Dermis microvascular lymphatic vessel endothelial cell (primary cell): ENCODE results near the gene AMZ2. TPM values are rescaled to one million over a fixed set of nuclear protein-coding genes. Genes with fewer than 3 reads are reported as not detected.
"Not testable (repeated sequence)": the region's sequence is repeated elsewhere in the genome, so short reads cannot be mapped to it uniquely, and the experiment has no call there.

Source experiments
- DNase-seq, 2 donors: peaks; one replicate each; pipeline versions ENCODE4 v3.0.0 to v3.0.0-alpha.2; 2010; ENCODE audit warnings: low read depth in 2 of 2
- total RNA-seq: library from RNA; depleted of rRNA; stranded (reverse); fragments of >200 nt; gene quantifications from 2 replicates; pipeline ENCODE4 v1.2.1, GENCODE V29; 2014

The AMZ2 gene, protein sequence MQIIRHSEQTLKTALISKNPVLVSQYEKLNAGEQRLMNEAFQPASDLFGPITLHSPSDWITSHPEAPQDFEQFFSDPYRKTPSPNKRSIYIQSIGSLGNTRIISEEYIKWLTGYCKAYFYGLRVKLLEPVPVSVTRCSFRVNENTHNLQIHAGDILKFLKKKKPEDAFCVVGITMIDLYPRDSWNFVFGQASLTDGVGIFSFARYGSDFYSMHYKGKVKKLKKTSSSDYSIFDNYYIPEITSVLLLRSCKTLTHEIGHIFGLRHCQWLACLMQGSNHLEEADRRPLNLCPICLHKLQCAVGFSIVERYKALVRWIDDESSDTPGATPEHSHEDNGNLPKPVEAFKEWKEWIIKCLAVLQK
- total RNA-seq = 23.4 and 35.8 TPM in 2 replicates

GRCh38 chr17:68247445-68248198 lies at the start of gene AMZ2:
Gene AMZ2 (plus strand): TSS chr17:68248043. CDS start chr17:68250188, 2,145 bp downstream.
- DNase-seq = peak; percentile 82 to 95

DNA sequence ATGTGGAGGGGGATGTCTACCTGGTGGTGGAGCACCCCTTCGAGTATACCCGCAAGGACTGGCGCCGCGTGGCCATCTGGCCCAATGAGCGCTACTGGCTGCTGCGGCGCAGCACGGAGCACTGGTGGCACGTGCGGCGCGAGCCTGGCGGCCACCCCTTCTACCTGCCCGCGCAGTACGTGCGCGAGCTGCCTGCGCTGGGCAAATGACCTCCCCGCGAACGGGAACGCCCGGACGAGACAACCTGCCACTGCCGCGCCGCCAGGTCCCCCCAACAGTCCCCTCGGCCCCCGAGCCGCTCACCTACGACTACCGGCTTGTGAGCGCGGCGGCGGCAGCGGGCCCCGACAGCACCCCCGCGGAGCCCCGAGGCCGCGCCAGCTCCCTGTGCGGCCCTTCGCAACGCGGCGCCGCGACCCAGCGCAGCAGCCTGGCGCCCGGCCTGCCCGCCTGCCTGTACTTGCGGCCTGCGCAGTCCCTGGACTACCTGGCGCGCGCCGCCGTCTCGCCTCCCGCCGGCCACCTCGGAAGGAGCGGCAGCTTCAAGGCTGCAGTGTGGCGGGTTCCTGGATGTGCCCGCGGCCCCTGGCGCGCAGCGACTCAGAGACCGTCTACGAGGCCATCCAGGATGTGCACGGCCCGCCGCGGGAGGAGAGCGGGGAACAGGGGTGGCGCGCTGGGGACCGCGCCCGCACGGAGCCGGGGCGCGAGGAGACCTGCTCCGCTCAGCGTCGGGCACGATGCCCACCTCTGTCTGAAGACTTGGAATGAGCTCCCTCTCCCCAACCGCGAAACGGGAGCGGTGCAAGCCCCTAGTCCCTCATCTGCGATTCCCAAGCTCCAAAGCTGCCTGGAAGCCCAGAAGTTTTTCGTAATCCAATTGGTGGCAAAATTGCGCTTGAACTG lies 48.7 kb upstream of the AMZ2 start:
- peak in 1 of 2 donors; percentile 11 for DNase-seq

- DNase-seq = no peak
Observed at GRCh38 chr17:68199837-68200688, 47.8 kb upstream of the AMZ2 start.

DNA sequence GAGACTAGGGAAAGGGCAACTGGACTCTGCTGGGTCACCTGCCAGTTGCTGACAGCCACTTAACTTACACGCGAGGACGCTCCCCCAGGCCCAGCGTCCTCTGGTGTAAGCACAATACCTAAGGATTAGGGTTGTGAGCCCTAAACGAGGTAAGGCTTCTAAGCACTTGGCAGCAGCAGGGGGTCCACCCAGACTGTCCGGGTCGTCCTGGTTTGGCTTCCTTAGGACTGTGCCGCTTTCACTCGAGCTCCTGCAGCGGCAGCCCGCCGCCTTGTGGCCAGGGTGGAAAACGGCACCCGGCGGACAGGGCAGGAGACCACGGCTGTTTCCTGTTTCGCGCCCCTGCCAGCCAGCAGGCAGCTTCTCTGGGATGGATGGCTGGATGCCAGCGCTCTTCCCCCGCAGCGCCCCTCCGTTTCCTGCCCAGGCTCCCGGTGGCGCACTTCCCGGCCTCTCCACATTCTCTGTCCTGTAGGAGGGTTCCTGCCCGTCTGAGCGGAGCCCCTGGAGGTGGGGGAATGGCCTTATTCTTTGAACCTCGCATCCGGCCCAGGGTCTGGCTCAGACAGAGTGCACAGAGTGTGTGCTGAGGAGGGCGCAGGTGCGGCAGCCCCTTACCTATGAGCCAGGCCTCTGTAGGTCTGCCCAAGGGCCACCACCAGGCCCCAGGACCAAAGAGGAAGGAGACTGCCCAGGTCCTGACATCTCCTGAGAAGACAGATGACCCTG lies 47.0 kb upstream of the AMZ2 start:
- DNase-seq = peak; percentile 54 to 84

DNA sequence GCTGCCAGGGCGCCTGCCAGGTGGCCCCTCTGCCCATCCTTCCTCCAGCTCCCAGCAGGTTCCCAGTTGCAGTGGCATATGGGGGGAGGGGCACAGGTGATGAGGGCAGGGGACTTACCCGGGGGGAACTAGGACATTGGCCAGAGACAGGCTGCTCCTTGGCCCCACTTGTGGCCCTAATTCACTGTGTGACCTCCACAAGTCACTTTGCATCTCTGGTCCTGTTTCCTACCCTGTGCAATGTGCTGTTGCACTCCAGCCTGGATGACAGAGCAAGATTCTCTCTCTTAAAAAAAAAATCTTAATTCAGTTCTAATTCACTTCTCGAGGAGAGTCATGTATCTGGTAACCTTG lies 46.4 kb upstream of the AMZ2 start:
- DNase-seq = not testable (repeated sequence)

- DNase-seq = not testable (repeated sequence)
Observed at GRCh38 chr17:68202321-68202720, 45.5 kb upstream of the AMZ2 start.

- DNase-seq = no peak
Observed at GRCh38 chr17:68204736-68205135, 43.1 kb upstream of the AMZ2 start.

- peak; percentile 61 to 89 for DNase-seq
Observed at GRCh38 chr17:68205251-68205807, 42.5 kb upstream of the AMZ2 start.

GRCh38 chr17:68205808-68206720 lies 41.8 kb upstream of the AMZ2 start:
- DNase-seq = peak in 1 of 2 donors; percentile 14

DNA sequence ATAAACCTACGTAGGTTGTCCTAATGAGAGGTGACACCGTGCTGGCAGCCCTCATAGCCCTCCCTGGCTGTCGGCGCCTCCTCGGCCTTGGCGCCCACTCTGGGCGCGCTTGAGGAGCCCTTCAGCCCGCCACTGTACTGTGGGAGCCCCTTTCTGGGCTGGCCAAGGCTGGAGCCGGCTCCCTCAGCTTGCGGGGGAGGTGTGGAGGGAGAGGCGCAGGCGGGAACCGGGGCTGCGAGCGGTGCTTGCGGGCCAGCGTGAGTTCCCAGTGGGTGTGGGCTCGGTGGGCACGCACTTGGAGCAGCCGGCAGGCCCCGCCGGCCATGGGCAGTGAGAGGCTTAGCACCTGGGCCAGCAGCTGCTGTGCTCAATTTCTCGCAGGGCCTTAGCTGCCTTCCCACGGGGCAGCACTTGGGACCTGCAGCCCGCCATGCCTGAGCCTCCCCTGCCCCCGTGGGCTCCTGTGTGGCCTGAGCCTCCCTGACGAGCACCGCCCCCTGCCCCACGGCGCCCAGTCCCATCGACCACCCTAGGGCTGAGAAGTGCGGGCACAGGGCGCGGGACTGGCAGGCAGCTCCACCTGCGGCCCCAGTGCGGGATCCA lies 40.1 kb upstream of the AMZ2 start:
- no peak for DNase-seq

- DNase-seq = not testable (repeated sequence)
Observed at GRCh38 chr17:68208651-68209050, 39.2 kb upstream of the AMZ2 start.

DNA sequence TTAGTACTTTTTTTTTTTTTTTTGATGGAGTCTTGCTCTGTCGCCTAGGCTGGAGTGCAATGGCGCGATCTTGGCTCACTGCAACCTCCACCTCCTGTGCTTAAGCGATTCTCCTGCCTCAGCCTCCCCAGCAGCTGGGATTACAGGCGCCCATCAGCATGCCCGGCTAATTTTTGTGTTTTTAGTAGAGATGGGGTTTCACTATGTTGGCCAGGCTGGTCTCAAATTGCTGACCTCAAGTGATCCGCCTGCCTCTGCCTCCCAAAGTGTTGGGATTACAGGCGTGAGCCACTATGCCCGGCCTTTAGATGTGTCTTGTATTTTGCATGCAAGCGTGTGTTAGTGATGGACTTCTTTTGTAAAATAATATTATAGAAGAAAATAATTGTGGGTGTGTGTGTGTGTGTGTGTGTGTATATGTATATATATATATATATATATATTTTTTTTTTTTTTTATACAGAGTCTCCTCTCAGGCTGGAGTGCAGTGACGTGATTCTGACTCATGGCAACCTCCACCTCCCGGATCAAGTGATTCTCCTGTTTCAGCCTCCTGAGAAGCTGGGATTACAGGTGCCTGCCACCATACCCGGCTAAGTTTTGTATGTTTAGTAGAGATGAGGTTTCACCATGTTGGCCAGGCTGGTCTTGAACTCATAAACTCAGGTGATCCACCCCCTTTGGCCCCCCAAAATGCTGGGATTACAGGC lies 38.5 kb upstream of the AMZ2 start:
- DNase-seq = not testable (repeated sequence)

DNA sequence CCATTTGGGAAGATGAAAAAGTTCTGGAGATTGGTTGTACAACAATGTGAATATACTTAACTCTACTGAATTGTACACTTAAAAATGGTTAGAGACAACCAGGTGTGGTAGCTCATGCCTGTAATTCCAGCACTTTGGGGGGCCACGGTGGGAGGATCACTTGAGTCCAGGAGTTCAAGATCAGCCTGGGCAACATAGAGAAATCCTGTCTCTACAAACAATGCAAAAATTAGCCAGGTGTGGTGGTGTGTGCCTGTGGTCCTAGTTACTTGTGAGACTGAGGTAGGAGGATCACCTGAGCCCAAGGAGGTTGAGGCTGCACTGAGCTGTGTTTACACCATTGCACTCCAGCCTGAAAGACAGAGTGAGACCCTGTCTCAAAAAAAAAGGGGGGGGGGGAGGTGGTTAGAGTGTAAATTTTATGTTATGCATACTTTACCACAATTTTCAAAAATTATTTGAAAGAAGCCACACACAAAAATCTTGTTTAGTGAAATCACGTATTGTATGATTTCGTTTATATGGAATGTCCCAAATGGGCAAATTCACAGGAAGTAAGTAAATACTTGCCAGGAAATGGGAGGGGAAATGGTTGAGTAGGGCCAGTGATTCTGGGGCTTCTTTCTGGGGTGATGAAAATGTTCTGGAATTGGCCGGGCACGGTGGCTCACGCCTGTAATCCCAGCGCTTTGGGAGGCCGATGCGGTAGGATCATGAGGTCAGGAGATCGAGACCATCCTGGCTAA lies 37.1 kb upstream of the AMZ2 start:
- no peak for DNase-seq

DNA sequence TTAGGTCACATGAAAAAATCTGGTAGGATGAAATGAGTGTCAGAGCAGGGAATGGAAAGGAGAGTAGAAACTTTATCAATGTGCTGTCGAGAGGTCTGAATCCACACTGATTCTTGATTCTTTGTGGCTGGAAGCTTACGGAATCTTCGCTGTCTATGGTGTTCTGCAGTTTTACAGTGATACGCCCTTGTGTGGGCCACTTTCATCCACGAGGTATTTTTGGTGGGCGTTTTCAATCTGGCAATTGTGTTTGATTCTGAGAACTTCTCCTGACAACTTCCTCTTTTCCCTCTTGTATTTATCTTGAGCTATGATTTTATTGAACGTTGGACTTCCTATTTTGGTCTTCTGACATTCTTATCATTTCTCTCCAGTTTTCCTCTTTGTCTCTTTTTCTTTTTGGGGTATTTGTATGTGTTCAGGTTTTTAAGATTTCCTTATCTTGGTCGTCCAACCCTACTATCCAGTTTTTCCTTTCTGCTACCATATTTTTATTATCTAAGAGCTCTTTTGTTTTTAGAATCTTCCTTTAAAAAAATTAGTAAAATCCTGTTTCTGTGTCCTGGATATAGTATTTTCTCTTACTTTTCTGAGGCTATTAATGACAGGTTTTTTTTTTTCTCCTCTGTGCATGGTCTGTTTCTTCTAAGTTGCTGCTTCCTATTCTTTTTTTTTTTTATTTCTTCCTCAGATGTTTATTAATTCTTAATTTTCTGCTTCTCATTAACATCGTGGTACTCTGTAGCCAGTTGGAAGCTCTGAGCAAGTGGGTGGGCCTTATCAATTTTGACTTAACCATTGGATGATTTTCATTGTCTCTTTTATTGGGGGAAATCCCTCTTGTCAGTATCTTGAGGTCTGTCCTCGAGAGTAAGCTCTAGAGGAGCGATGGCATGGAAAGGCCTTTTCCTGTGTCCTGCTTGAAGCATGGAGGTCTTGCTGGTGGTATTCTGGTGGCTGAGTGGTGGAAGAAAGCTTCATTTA lies 34.1 kb upstream of the AMZ2 start:
- peak in 1 of 2 donors; percentile 32 for DNase-seq

- not testable (repeated sequence) for DNase-seq
Observed at GRCh38 chr17:68215453-68215852, 32.4 kb upstream of the AMZ2 start.

DNA sequence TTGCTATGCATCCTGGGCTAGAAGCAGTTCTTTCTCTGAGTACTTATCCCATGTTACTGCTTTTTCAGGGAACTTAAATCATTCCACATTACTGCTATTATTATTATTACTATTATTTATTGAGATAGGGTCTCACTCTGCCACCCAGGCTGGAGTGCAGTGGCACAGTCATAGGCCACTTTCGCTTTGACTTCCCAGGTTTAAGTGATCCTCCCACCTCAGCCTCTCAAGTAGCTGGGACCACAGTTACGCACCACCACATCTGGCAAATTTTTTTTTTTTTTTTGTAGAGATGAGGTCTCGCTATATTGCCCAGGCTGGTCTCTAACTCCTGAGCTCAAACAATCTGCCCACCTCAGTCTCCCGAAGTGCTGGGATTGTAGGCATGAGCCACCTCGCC lies 28.4 kb upstream of the AMZ2 start:
- not testable (repeated sequence) for DNase-seq
